Measurements from ENCODE around the gene DAO.

DNA sequence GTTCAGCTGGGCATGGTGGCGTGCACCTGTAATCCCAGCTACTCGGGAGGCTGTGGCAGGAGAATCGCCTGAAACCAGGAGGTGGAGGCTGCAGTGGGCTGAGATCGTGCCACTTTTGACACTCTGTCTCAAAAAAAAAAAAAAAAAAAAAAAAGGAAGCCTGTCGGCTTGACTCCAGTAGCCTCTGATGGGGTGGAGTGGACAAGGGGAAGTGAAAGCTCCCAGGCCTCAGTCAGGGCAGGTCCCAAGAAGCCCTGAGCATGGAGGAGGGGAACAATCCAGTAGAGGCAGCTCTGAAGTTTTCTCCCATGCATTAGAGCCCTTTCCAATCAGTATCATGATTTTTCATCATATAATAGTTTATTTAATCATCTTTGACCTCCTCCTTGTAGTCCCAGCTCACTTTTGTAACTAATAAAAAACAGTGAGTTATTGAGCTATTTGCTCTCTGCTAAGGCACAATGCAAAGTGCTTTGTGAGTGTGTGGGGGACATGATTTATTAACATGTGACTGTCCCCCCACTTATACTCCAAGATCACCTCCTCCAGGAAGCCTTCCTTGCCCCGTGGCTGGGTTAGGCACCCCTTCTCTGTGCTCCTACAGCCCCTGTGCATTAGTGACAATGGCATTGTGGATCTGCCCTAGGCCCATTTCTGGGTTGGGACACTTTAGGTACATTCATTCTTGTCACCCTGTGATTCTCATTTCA, 17.9 kb upstream of the DAO start:
- TF ChIP-seq, protein P1, sequence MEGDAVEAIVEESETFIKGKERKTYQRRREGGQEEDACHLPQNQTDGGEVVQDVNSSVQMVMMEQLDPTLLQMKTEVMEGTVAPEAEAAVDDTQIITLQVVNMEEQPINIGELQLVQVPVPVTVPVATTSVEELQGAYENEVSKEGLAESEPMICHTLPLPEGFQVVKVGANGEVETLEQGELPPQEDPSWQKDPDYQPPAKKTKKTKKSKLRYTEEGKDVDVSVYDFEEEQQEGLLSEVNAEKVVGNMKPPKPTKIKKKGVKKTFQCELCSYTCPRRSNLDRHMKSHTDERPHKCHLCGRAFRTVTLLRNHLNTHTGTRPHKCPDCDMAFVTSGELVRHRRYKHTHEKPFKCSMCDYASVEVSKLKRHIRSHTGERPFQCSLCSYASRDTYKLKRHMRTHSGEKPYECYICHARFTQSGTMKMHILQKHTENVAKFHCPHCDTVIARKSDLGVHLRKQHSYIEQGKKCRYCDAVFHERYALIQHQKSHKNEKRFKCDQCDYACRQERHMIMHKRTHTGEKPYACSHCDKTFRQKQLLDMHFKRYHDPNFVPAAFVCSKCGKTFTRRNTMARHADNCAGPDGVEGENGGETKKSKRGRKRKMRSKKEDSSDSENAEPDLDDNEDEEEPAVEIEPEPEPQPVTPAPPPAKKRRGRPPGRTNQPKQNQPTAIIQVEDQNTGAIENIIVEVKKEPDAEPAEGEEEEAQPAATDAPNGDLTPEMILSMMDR (IDR thresholded peaks at IDR 0.05; ENCODE audit: borderline replicate concordance, extremely low read depth, low read length, poor library complexity, severe bottlenecking) = no peak
- TF ChIP-seq EZH2 (IDR thresholded peaks at IDR 0.05; ENCODE audit: borderline replicate concordance, low read depth, low read length, severe bottlenecking) = no peak

Data from DND-41 (cell line).